NT2/D1 (cell line): ENCODE measurements around the gene KAT6B.
"Not testable (repeated sequence)": the region's sequence is repeated elsewhere in the genome, so short reads cannot be mapped to it uniquely, and the experiment has no call there.

Experiments used
- DNase-seq: peaks from one replicate; pipeline ENCODE4 v3.0.0-alpha.2; 2011; ENCODE audit warnings: low read depth, low spot score
- H3K27me3 ChIP-seq: 2 replicates; pipeline ENCODE4 v1.6.0; 2011; ENCODE audit warnings: mild to moderate bottlenecking; ENCODE audit not compliant: insufficient read length, insufficient read depth
- H3K36me3 ChIP-seq: 2 replicates; pipeline ENCODE4 v1.6.1; 2011; ENCODE audit warnings: mild to moderate bottlenecking, low read length, mixed read lengths; ENCODE audit not compliant: insufficient read depth, insufficient read length
- H3K4me1 ChIP-seq: 2 replicates; pipeline ENCODE4 v1.5.1; 2011; ENCODE audit not compliant: insufficient read depth, insufficient read length
- H3K4me3 ChIP-seq: 2 replicates; pipeline ENCODE4 v1.5.1; 2011; ENCODE audit warnings: low read depth; ENCODE audit not compliant: insufficient read length
- H3K9ac ChIP-seq: 2 replicates; pipeline ENCODE4 v1.6.0; 2011; ENCODE audit warnings: low read depth; ENCODE audit not compliant: insufficient read length
- H3K9me3 ChIP-seq: 2 replicates; pipeline ENCODE4 v1.5.1; 2011; ENCODE audit warnings: mild to moderate bottlenecking, low read length; ENCODE audit not compliant: insufficient read depth
- SUZ12 ChIP-seq: IDR thresholded peaks from 2 replicates; pipeline ENCODE4 v1.6.1; 2011; ENCODE audit not compliant: insufficient read length, insufficient read depth; ENCODE audit errors: extremely low read depth
- YY1 ChIP-seq: IDR thresholded peaks from 2 replicates; pipeline ENCODE4 v1.6.1; 2011; ENCODE audit not compliant: insufficient read length, insufficient read depth
- ZNF274 ChIP-seq: IDR thresholded peaks from 2 replicates; pipeline ENCODE4 v1.6.1; 2011; ENCODE audit warnings: mild to moderate bottlenecking, low read depth, low read length

KAT6B gene

GRCh38 chr10:74873803-74874454, 47.5 kb downstream of the KAT6B start:
- Histone ChIP-seq H3K9me3 (no peaks in the 10 kb centered on the region), H3K4me1 (no peaks in the 10 kb centered on the region), H3K9ac (no peak overlapping the region), H3K4me3 (no peak overlapping the region), H3K36me3 (no peaks in the 10 kb centered on the region), H3K27me3 (no peaks in the 10 kb centered on the region)
- no peak for DNase-seq
- TF ChIP-seq YY1 (no peak), ZNF274 (no peak), SUZ12 (no peak)

- DNase-seq: no peak
- no peak overlapping the region for H3K4me3 ChIP-seq
- TF ChIP-seq YY1 (no peak), SUZ12 (no peak), ZNF274 (no peak)
- no peaks in the 10 kb centered on the region for H3K36me3 ChIP-seq
- no peak overlapping the region for H3K9ac ChIP-seq
- no peaks in the 10 kb centered on the region for H3K4me1 ChIP-seq
- no peaks in the 10 kb centered on the region for H3K9me3 ChIP-seq
- no peaks in the 10 kb centered on the region for H3K27me3 ChIP-seq
Observed at GRCh38 chr10:74874649-74875048, 48.2 kb downstream of the KAT6B start.

DNA sequence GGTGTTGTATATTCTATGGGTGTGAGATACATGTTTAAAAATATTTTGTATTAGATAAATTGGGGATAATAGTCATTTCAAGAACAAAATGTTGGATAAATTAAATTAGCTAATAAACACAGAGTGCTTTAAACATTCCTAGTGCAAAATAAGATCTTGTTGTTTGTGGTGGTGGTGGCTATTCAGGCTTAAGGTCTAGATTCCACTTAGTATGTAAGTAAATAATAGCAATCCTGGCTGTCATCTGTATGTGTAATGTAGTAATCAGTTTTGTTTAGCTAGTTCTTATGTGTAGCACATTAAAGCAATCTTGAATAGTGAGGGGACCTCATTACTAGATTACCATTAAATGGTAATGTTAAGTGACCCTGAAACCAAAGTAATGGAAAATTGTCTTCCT, 48.7 kb downstream of the KAT6B start:
- H3K4me1 ChIP-seq: no peaks in the 10 kb centered on the region

GRCh38 chr10:74875966-74876365, 49.6 kb downstream of the KAT6B start:
- Histone ChIP-seq H3K4me3 (no peak overlapping the region), H3K4me1 (no peaks in the 10 kb centered on the region), H3K27me3 (no peaks in the 10 kb centered on the region), H3K9ac (no peak overlapping the region), H3K9me3 (no peaks in the 10 kb centered on the region), H3K36me3 (no peaks in the 10 kb centered on the region)
- TF ChIP-seq SUZ12 (no peak), ZNF274 (no peak), YY1 (no peak)
- DNase-seq: no peak

More for the DNA sequence above, 48.7 kb downstream of the KAT6B start:
- TF ChIP-seq YY1 (no peak), SUZ12 (no peak), ZNF274 (no peak)
- no peaks in the 10 kb centered on the region for H3K9me3 ChIP-seq
- H3K4me3 ChIP-seq: no peak overlapping the region
- no peak overlapping the region for H3K9ac ChIP-seq
- no peaks in the 10 kb centered on the region for H3K27me3 ChIP-seq
- H3K36me3 ChIP-seq: no peaks in the 10 kb centered on the region
- DNase-seq: no peak

GRCh38 chr10:74877054-74877453, 50.7 kb downstream of the KAT6B start:
- H3K9ac ChIP-seq: not testable (repeated sequence)

DNA sequence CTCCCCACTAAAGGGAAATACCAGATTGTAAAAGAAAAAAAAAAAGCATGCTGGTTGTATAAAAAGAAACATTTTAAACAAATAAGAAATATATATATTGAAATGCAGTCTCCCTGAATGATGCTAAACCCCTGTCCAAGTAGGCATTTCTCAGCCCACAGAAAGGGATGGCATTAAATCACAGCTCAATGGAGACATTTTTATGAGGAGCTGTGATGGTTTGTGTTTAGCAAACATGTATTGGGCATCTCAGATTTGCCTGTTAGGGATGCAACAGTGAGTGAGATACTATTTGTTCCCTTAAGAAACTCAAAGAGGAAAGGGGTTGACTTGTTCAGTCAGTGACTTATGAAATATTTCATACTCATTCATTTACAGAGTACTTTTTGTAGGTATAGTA, 51.5 kb downstream of the KAT6B start:
- Histone ChIP-seq H3K4me1 (no peaks in the 10 kb centered on the region), H3K36me3 (no peaks in the 10 kb centered on the region), H3K27me3 (no peaks in the 10 kb centered on the region), H3K4me3 (no peak overlapping the region), H3K9ac (no peak overlapping the region), H3K9me3 (no peaks in the 10 kb centered on the region)
- no peak for DNase-seq
- no peak for TF ChIP-seq YY1
- TF ChIP-seq ZNF274: no peak
- TF ChIP-seq SUZ12: no peak

More at GRCh38 chr10:74877054-74877453, 50.7 kb downstream of the KAT6B start:
- not testable (repeated sequence) for H3K4me3 ChIP-seq, H3K36me3 ChIP-seq, H3K27me3 ChIP-seq, H3K9me3 ChIP-seq, H3K4me1 ChIP-seq, DNase-seq

- Histone ChIP-seq H3K4me3 (no peak overlapping the region), H3K9ac (no peak overlapping the region), H3K9me3 (no peaks in the 10 kb centered on the region), H3K36me3 (no peaks in the 10 kb centered on the region), H3K4me1 (no peaks in the 10 kb centered on the region), H3K27me3 (no peaks in the 10 kb centered on the region)
- TF ChIP-seq SUZ12 (no peak), YY1 (no peak), ZNF274 (no peak)
- no peak for DNase-seq
Observed at GRCh38 chr10:74880041-74880440, 53.6 kb downstream of the KAT6B start.
